Smooth muscle cell (in vitro differentiated cells): ENCODE results near the gene TET3. TPM values are rescaled to one million over a fixed set of nuclear protein-coding genes. Genes with fewer than 3 reads are reported as not detected.

Source experiments
- DNase-seq: peaks from one replicate; lab custom pipeline; 2025; ENCODE audit not compliant: unreplicated experiment; lab: John Stamatoyannopoulos, UW
- H2AFZ ChIP-seq: fragments of 200-600 bp; sonication (generic); 2 replicates; pipeline ENCODE4 v1.6.0; 2016; ENCODE audit warnings: antibody characterized with exemption, low read depth, mild to moderate bottlenecking
- H3F3A ChIP-seq: fragments of 200-600 bp; sonication (generic); 2 replicates; pipeline ENCODE4 v1.6.0; 2017; ENCODE audit warnings: antibody characterized with exemption, low read depth
- H3K27ac ChIP-seq: fragments of 200-600 bp; sonication (generic); 2 replicates; pipeline ENCODE4 v1.5.1; 2016; ENCODE audit warnings: low read depth, mild to moderate bottlenecking
- H3K27me3 ChIP-seq: fragments of 200-600 bp; sonication (generic); 2 replicates; pipeline ENCODE4 v1.6.1; 2016; ENCODE audit warnings: low read depth, mild to moderate bottlenecking
- H3K36me3 ChIP-seq: fragments of 200-600 bp; sonication (generic); 2 replicates; pipeline ENCODE4 v1.5.1; 2016; ENCODE audit warnings: low read depth
- H3K4me1 ChIP-seq: fragments of 200-600 bp; sonication (generic); 2 replicates; pipeline ENCODE4 v1.5.1; 2016; ENCODE audit warnings: low read depth
- H3K4me2 ChIP-seq: fragments of 200-600 bp; sonication (generic); 2 replicates; pipeline ENCODE4 v1.6.0; 2016; ENCODE audit warnings: mild to moderate bottlenecking
- H3K4me3 ChIP-seq: fragments of 200-600 bp; sonication (generic); 2 replicates; pipeline ENCODE4 v1.5.1; 2016; ENCODE audit warnings: mild to moderate bottlenecking
- H3K79me2 ChIP-seq: fragments of 200-600 bp; sonication (generic); 2 replicates; pipeline ENCODE4 v1.6.0; 2016; ENCODE audit warnings: low read depth, mild to moderate bottlenecking
- H3K9ac ChIP-seq: fragments of 200-600 bp; sonication (generic); 2 replicates; pipeline ENCODE4 v1.6.0; 2016; ENCODE audit warnings: low read depth
- H3K9me3 ChIP-seq: fragments of 200-600 bp; sonication (generic); replicated peaks from 2 replicates; pipeline ENCODE4 v1.5.1; 2016; ENCODE audit warnings: low read depth
- H4K20me1 ChIP-seq: fragments of 200-600 bp; sonication (generic); 2 replicates; pipeline ENCODE4 v1.6.0; 2016; ENCODE audit warnings: low read depth
- WGBS: methylation state at CpG from one replicate; pipeline ENCODE4 v1.1.7; 2016; ENCODE audit warnings: low lambda C conversion rate; 5-methylcytosine and 5-hydroxymethylcytosine counted together
- polyA plus RNA-seq: library from polyadenylated mRNA; unstranded; fragments of >200 nt; fragmentation: Nextera tagmentation; extraction: Ambion mirVana; gene quantifications from 2 replicates; pipeline ENCODE4 v1.2.1, GENCODE V29; 2016
- total RNA-seq: library from RNA; depleted of rRNA; stranded (reverse); fragments of >200 nt; gene quantifications from 2 replicates; pipeline ENCODE4 v1.2.3, GENCODE V29; 2014
- TF ChIP-seq, protein P1 (sequence below): fragments of 200-600 bp; sonication (generic); IDR thresholded peaks from 2 replicates; pipeline ENCODE4 v1.5.1; 2017; ENCODE audit warnings: borderline replicate concordance, mild to moderate bottlenecking, antibody characterized with exemption; ENCODE audit not compliant: insufficient read depth, poor library complexity, severe bottlenecking

The TET3 gene
- total and polyA plus RNA-seq, 2 experiments from 2014 or later: 3.2 to 12.7 TPM

DNA sequence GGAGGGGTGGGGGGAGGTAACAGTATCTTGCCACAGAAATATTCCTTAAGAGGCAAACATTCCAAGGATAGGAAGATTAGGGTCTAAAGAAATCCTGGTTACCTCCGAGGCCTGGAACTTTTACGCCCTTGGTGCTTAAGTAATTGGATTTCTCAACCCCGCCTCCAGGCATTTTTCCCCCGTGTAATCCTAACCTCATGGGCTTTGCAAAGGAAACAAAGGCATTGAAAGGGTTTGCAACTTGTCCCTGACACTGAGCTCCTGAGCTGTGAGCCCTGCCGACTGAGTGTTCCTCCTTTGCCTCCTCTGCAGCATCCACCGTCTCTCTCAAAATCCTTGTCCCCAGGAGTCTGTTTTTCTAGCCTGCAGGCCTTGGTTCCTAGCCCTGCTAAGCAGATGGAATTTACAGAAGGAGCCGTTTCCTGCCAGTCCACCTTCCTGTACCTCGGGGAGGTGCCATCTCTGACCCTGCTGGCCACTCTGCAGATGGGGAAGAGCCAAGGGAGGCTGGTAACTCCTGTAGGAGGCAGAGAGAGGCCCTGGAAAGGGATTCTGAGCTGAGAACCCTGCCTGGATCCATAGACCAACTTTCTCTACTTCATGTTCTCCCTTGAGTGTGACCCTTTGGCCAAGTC is 24.2 kb downstream of the TET3 start:
- H3K27me3 ChIP-seq: no peaks in the 10 kb centered on the region
- TF ChIP-seq, protein P1, sequence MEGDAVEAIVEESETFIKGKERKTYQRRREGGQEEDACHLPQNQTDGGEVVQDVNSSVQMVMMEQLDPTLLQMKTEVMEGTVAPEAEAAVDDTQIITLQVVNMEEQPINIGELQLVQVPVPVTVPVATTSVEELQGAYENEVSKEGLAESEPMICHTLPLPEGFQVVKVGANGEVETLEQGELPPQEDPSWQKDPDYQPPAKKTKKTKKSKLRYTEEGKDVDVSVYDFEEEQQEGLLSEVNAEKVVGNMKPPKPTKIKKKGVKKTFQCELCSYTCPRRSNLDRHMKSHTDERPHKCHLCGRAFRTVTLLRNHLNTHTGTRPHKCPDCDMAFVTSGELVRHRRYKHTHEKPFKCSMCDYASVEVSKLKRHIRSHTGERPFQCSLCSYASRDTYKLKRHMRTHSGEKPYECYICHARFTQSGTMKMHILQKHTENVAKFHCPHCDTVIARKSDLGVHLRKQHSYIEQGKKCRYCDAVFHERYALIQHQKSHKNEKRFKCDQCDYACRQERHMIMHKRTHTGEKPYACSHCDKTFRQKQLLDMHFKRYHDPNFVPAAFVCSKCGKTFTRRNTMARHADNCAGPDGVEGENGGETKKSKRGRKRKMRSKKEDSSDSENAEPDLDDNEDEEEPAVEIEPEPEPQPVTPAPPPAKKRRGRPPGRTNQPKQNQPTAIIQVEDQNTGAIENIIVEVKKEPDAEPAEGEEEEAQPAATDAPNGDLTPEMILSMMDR: no peak
- H3K27ac ChIP-seq: peak overlapping the region; percentile 11
- H3K36me3 ChIP-seq: no peaks in the 10 kb centered on the region
- no peak overlapping the region for H3K4me3 ChIP-seq
- H3K79me2 ChIP-seq: peaks cover 96% of the 10 kb centered on the region
- peak overlapping the region; percentile 57 for H3K4me2 ChIP-seq
- no peak overlapping the region for H3K9ac ChIP-seq
- H2AFZ ChIP-seq: no peak overlapping the region
- no peak for DNase-seq
- H3F3A ChIP-seq: peaks cover 6% of the 10 kb centered on the region
- H3K9me3 ChIP-seq: no peaks in the 10 kb centered on the region
- WGBS: 17% methylated on average over 8 of the region's 8 CpGs
- peaks cover 40% of the 10 kb centered on the region for H3K4me1 ChIP-seq
- H4K20me1 ChIP-seq: peaks cover 99% of the 10 kb centered on the region

- Histone ChIP-seq H3F3A (peaks cover 6% of the 10 kb centered on the region), H3K9me3 (no peaks in the 10 kb centered on the region), H3K79me2 (peaks cover 96% of the 10 kb centered on the region), H3K4me3 (no peak overlapping the region), H3K9ac (no peak overlapping the region), H4K20me1 (peaks cover 100% of the 10 kb centered on the region), H3K4me2 (peak overlapping the region; percentile 42), H3K27me3 (no peaks in the 10 kb centered on the region), H3K4me1 (peaks cover 33% of the 10 kb centered on the region), H3K36me3 (no peaks in the 10 kb centered on the region), H3K27ac (peak overlapping the region; percentile 5), H2AFZ (no peak overlapping the region)
- TF ChIP-seq, protein P1: no peak
- no peak for DNase-seq
Measured at GRCh38 chr2:74009577-74009976, 24.9 kb downstream of the TET3 start.

DNA sequence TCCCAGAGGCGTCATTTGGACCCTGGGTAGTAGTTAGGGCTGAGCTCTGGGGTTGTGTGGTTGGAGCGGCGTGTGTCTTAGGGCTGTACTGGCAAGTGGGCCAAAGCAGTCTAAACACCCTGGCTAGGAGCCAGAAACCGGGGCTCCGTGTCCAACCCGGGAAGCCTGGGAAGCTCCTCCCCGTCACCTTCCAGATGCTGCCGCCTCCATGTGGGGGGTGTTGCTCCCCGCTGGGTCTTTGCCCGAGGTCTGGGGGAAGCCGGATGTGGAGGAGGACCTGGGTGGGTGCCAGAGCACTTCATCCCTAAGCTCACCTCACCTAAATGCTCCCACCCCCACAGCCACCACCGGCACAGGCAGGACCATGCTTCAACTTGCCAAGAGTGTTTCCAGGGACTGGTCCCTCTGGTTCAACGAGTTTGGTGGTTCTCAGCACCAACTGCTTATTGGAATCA is 25.4 kb downstream of the TET3 start:
- H3K36me3 ChIP-seq: no peaks in the 10 kb centered on the region
- no peaks in the 10 kb centered on the region for H3K27me3 ChIP-seq
- no peak overlapping the region for H2AFZ ChIP-seq
- peaks cover 27% of the 10 kb centered on the region for H3K4me1 ChIP-seq
- 65% methylated on average over 13 of the region's 13 CpGs for WGBS
- H3K4me3 ChIP-seq: no peak overlapping the region
- H4K20me1 ChIP-seq: peaks cover 100% of the 10 kb centered on the region
- DNase-seq: no peak
- TF ChIP-seq, protein P1: no peak
- H3K79me2 ChIP-seq: peaks cover 96% of the 10 kb centered on the region
- peak overlapping the region; percentile 5 for H3K27ac ChIP-seq
- peak overlapping the region; percentile 42 for H3K4me2 ChIP-seq
- H3K9ac ChIP-seq: no peak overlapping the region
- H3F3A ChIP-seq: peaks cover 6% of the 10 kb centered on the region
- H3K9me3 ChIP-seq: no peaks in the 10 kb centered on the region

- Histone ChIP-seq H3K9me3 (no peaks in the 10 kb centered on the region), H3F3A (peaks cover 6% of the 10 kb centered on the region), H3K4me3 (no peak overlapping the region), H3K4me1 (peaks cover 19% of the 10 kb centered on the region), H4K20me1 (peaks cover 100% of the 10 kb centered on the region), H3K36me3 (no peaks in the 10 kb centered on the region), H3K27me3 (no peaks in the 10 kb centered on the region), H2AFZ (no peak overlapping the region), H3K9ac (no peak overlapping the region), H3K27ac (no peak overlapping the region), H3K4me2 (no peak overlapping the region), H3K79me2 (peaks cover 96% of the 10 kb centered on the region)
- no peak for DNase-seq
- TF ChIP-seq, protein P1: no peak
- WGBS: 93% methylated on average over 5 of the region's 5 CpGs
Measured at GRCh38 chr2:74011246-74011645, 26.5 kb downstream of the TET3 start.
